ENCODE measurements around the gene ENTPD8. TPM values are rescaled to one million over a fixed set of nuclear protein-coding genes. Genes with fewer than 3 reads are reported as not detected.

The ENTPD8 gene
- total and polyA plus RNA-seq, 10 of the 15 experiments (the other 5 are each of a cell fraction or from before 2014, with no cell fraction given) = not detected

DNA sequence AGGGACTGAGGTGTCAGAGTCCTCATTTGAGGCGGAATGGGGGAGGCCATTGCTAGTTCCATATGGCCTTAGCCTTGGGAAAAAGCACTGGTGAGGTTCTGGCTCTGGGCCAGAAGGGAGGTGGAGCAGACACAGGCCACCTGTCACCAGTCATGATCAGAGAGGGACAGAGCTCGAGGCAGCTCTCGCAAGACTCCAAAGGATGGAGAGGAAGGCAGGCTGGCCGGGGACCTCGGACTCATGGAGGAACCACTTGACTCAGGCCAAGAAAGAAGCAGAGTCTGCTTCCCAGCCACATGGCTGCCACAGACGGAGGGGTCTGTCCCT is 47.1 kb upstream of the ENTPD8 start (continued):
- no peak for TF ChIP-seq STAT1 (conservative IDR thresholded peaks at IDR 0.05)
- TF ChIP-seq TCF7 (IDR thresholded peaks at IDR 0.05; ENCODE audit: borderline replicate concordance) = no peak

DNA sequence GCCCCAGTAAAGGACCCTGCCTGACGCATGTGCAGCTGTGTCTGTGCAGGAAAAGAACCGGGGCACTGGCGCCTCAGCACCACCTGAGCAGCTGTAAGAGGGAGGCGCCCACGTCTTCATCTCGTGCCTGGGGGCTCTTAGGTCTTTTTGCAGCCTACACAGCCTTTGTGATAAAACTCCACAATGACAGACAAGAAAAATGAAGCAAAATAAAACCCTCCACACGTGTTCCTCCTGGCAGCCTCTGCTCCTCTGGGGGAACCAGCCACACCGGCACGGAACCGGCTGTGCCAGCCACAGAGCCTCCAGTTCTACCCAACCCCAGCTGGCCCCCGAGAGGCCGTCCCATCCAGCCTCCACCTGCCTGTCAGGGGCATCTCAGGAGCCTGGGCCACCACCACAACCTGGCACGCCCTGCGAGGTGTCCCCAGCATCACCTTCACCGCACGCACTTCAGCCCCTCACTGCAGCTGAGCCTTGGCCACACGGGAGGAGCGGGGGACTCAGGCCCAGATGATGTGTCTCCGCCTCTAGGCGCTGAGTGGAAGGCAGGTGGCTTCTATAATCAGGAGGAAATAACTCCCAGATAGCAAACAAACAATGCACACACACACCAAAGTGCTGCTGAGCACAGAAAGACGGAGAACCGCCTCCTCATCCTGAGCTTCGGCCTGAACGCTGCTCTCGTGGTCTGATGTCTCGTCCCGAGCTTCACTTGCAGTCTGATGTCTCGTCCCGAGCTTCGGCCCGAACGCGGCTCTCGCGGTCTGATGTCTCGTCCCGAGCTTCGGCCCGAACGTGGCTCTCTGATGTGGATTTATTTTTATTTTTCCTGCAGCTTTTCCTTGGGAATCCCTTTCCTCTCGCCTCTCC is 46.5 kb upstream of the ENTPD8 start:
- in situ Hi-C loops (cut with MboI) = no loop called here
- Histone ChIP-seq H3K9ac (ENCODE audit: control insufficient read depth, insufficient read depth, low read length) (no peak overlapping the region), H3K79me2 (ENCODE audit: control insufficient read depth, insufficient read depth, low read length) (no peaks in the 10 kb centered on the region), H3K4me2 (ENCODE audit: control insufficient read depth, insufficient read depth) (no peak overlapping the region), H3K4me1 (ENCODE audit: control insufficient read depth, insufficient read depth, low read length) (no peaks in the 10 kb centered on the region), H3K9me3 (replicated peaks; ENCODE audit: control insufficient read depth, insufficient read depth, low read length) (no peaks in the 10 kb centered on the region), H3K27me3 (replicated peaks in 1 of 2; ENCODE audit: control insufficient read depth in 2 of 2, insufficient read depth in 2 of 2, low read length in 1 of 2) (no peaks in the 10 kb centered on the region), H3K27ac (ENCODE audit: control insufficient read depth, insufficient read depth) (no peak overlapping the region), H3K4me3 (no peak overlapping the region), H2AFZ (ENCODE audit: control insufficient read depth, low read depth, low read length) (no peak overlapping the region), H4K20me1 (ENCODE audit: control insufficient read depth, insufficient read depth) (no peaks in the 10 kb centered on the region), H3K36me3 (ENCODE audit: control insufficient read depth in 2 of 2, insufficient read depth in 2 of 2, low read length in 1 of 2) (no peaks in the 10 kb centered on the region)
- ChIA-PET CTCF (no interaction called here), POLR2A (no interaction called here), SMC1A (ENCODE audit: uncharacterized antibody, unreplicated experiment) (no interaction called here), RAD21 (ENCODE audit: unreplicated experiment) (no interaction called here)
- intact Hi-C loops (cut with micrococcal nuclease; ENCODE audit: unreplicated experiment) = no loop called here
- no peak for ATAC-seq
- no peak for FAIRE-seq
- BruUV-seq (replicated peaks) = no TSS peak
- DNase-seq (ENCODE audit: low read depth, low spot score) = no peak
- 55% methylated on average over 41 of the region's 41 CpGs for WGBS (ENCODE audit: insufficient coverage, insufficient replicate concordance, low lambda C conversion rate, missing lambda C conversion rate)
- TF ChIP-seq, protein P1, sequence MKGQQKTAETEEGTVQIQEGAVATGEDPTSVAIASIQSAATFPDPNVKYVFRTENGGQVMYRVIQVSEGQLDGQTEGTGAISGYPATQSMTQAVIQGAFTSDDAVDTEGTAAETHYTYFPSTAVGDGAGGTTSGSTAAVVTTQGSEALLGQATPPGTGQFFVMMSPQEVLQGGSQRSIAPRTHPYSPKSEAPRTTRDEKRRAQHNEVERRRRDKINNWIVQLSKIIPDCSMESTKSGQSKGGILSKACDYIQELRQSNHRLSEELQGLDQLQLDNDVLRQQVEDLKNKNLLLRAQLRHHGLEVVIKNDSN (IDR thresholded peaks at IDR 0.05; ENCODE audit: borderline replicate concordance, extremely low read length, insufficient read depth, low read depth, low read length) = no peak
- TF ChIP-seq RFX5 (IDR thresholded peaks at IDR 0.05; ENCODE audit: low read depth, low read length) (no peak), HDGF (IDR thresholded peaks at IDR 0.05) (no peak), NR2C1 (IDR thresholded peaks at IDR 0.05) (no peak), STAT3 (IDR thresholded peaks at IDR 0.05; ENCODE audit: low read depth, low read length) (no peak), GATAD2B (conservative IDR thresholded peaks at IDR 0.05; ENCODE audit: low read depth) (no peak), RELA (IDR thresholded peaks at IDR 0.05; ENCODE audit: borderline replicate concordance, partially characterized antibody) (no peak), CHD1 (IDR thresholded peaks at IDR 0.05; ENCODE audit: low read depth, low read length) (no peak), HDAC2 (IDR thresholded peaks at IDR 0.05) (no peak)
- TF ChIP-seq, protein P2, sequence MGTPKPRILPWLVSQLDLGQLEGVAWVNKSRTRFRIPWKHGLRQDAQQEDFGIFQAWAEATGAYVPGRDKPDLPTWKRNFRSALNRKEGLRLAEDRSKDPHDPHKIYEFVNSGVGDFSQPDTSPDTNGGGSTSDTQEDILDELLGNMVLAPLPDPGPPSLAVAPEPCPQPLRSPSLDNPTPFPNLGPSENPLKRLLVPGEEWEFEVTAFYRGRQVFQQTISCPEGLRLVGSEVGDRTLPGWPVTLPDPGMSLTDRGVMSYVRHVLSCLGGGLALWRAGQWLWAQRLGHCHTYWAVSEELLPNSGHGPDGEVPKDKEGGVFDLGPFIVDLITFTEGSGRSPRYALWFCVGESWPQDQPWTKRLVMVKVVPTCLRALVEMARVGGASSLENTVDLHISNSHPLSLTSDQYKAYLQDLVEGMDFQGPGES (IDR thresholded peaks at IDR 0.05) = no peak
